NB4 (cell line): ENCODE data around the gene RASSF3.

Experiments
- DNase-seq: peaks from one replicate; pipeline ENCODE4 v3.0.0; 2010; ENCODE audit warnings: low read depth
- H3K4me3 ChIP-seq: one replicate; pipeline ENCODE4 v1.5.1; 2011; ENCODE audit warnings: mild to moderate bottlenecking, low read depth, low read length, moderate library complexity
- CTCF ChIP-seq: IDR thresholded peaks from one replicate; pipeline ENCODE4 v1.5.1; 2012; ENCODE audit warnings: low read depth, low read length
- MYC ChIP-seq: IDR thresholded peaks from 2 replicates; pipeline ENCODE4 v1.6.1; 2011; ENCODE audit warnings: low read depth, low read length
- POLR2A ChIP-seq: IDR thresholded peaks from 2 replicates; pipeline ENCODE4 v1.6.1; 2011; ENCODE audit warnings: mild to moderate bottlenecking; ENCODE audit not compliant: insufficient read length; ENCODE audit errors: extremely low read depth
- TF ChIP-seq, protein P1 (sequence below): IDR thresholded peaks from 2 replicates; pipeline ENCODE4 v1.6.1; 2011; ENCODE audit warnings: low read depth, low read length

The RASSF3 gene

GRCh38 chr12:64706857-64707256, 96.6 kb downstream of the RASSF3 start:
- no peak for TF ChIP-seq POLR2A
- TF ChIP-seq MYC: no peak
- TF ChIP-seq, protein P1, sequence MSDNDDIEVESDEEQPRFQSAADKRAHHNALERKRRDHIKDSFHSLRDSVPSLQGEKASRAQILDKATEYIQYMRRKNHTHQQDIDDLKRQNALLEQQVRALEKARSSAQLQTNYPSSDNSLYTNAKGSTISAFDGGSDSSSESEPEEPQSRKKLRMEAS: no peak
- TF ChIP-seq CTCF: no peak
- no peak for DNase-seq
- no peak overlapping the region for H3K4me3 ChIP-seq

GRCh38 chr12:64707362-64707761, 97.1 kb downstream of the RASSF3 start:
- TF ChIP-seq, protein P1: no peak
- TF ChIP-seq MYC (no peak), POLR2A (no peak), CTCF (no peak)
- DNase-seq: no peak
- no peak overlapping the region for H3K4me3 ChIP-seq

DNA sequence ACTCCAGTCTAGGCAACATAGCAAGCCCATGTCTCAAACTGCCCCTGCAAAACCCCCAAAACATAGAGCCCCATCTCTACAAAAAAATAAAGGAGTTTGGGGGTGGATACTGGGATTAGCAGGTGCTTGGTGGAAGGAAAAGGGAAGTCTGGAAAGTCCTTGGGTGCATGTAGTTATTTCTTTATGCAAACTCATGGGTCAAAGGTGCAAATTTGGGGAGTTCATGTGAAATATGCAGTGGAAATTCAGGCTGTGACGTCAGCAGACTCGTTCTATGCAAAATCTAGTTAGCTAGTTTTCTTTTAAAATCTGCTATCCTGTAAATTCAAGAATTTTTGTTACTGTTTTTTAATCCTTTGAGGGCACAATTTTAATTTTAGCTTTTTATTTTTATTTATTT, 97.6 kb downstream of the RASSF3 start:
- TF ChIP-seq MYC: no peak
- TF ChIP-seq CTCF: no peak
- TF ChIP-seq, protein P1: no peak
- no peak for TF ChIP-seq POLR2A
- H3K4me3 ChIP-seq: no peak overlapping the region
- DNase-seq: no peak

GRCh38 chr12:64709429-64709828, 99.1 kb downstream of the RASSF3 start:
- H3K4me3 ChIP-seq: no peak overlapping the region
- DNase-seq: no peak
- TF ChIP-seq MYC (no peak), CTCF (no peak), POLR2A (no peak)
- TF ChIP-seq, protein P1: no peak

GRCh38 chr12:64713376-64713775, 103.1 kb downstream of the RASSF3 start:
- peak; percentile 63 for DNase-seq
- no peak overlapping the region for H3K4me3 ChIP-seq
- no peak for TF ChIP-seq POLR2A
- TF ChIP-seq, protein P1: no peak
- no peak for TF ChIP-seq CTCF
- TF ChIP-seq MYC: no peak

DNA sequence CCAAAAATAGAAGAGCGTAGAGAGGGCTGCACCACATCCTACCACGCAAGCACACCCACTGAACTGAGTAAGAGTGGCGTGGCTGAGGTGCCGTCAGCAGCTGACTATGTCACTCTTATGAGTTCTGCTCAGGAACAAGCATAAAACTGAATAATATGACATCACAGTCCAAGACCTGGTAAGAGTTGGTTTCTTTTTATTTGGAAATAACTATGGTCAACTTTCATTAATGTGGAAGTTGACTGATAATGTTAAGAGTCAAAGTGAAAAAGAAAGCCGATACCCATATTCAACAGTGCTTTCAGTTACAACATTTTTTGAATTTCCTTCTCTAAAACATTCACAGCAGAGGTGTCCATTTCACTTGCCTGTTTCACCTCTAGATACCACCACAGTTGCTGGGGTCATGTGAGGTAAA, 104.3 kb downstream of the RASSF3 start:
- DNase-seq: peak; percentile 21
- TF ChIP-seq POLR2A (no peak), CTCF (no peak), MYC (no peak)
- TF ChIP-seq, protein P1: no peak
- H3K4me3 ChIP-seq: no peak overlapping the region
